ENCODE measurements around the gene POU6F2. TPM values are rescaled to one million over a fixed set of nuclear protein-coding genes. Genes with fewer than 3 reads are reported as not detected.

POU6F2 gene
- total RNA-seq, 1 experiment from 2014 or later, result 0.64 TPM

- intact Hi-C loops (cut with micrococcal nuclease; ENCODE audit: unreplicated experiment), result loop anchor here (10.0 kb wide), 1 partner anchor 222 kb away; no protein-coding TSS in a partner anchor
- CTCF ChIA-PET, result no interaction called here
- peaks cover 9% of the 10 kb centered on the region for H3K36me3 Mint-ChIP-seq (ENCODE audit: insufficient read depth, unreplicated experiment)
- DNase-seq, result no peak
- H3K4me3 Mint-ChIP-seq (ENCODE audit: low read depth, unreplicated experiment), result no peak overlapping the region
- TF ChIP-seq CTCF (IDR thresholded peaks at IDR 0.05; ENCODE audit: unreplicated experiment), result no peak
- no peaks in the 10 kb centered on the region for H3K27me3 Mint-ChIP-seq (ENCODE audit: unreplicated experiment)
- BruUV-seq (replicated peaks), result no TSS peak
- H3K9me3 Mint-ChIP-seq (ENCODE audit: low read depth, unreplicated experiment), result no peaks in the 10 kb centered on the region
- H3K4me1 Mint-ChIP-seq (ENCODE audit: low read depth, unreplicated experiment), result peaks cover 10% of the 10 kb centered on the region
- no peak overlapping the region for H3K27ac Mint-ChIP-seq (ENCODE audit: unreplicated experiment)
Measured at GRCh38 chr7:39132306-39132705, 154.6 kb downstream of the POU6F2 start.

GRCh38 chr7:39133088-39133487 is 155.4 kb downstream of the POU6F2 start:
- Mint-ChIP-seq H3K27me3 (ENCODE audit: unreplicated experiment) (no peaks in the 10 kb centered on the region), H3K4me1 (ENCODE audit: low read depth, unreplicated experiment) (peaks cover 10% of the 10 kb centered on the region), H3K9me3 (ENCODE audit: low read depth, unreplicated experiment) (no peaks in the 10 kb centered on the region), H3K4me3 (ENCODE audit: low read depth, unreplicated experiment) (no peak overlapping the region), H3K27ac (ENCODE audit: unreplicated experiment) (no peak overlapping the region), H3K36me3 (ENCODE audit: insufficient read depth, unreplicated experiment) (peaks cover 9% of the 10 kb centered on the region)
- no peak for DNase-seq
- no peak for TF ChIP-seq CTCF (IDR thresholded peaks at IDR 0.05; ENCODE audit: unreplicated experiment)
- CTCF ChIA-PET, result no interaction called here
- intact Hi-C loops (cut with micrococcal nuclease; ENCODE audit: unreplicated experiment), result loop anchor here (10.0 kb wide), 1 partner anchor 222 kb away; no protein-coding TSS in a partner anchor
- no TSS peak for BruUV-seq (replicated peaks)

DNA sequence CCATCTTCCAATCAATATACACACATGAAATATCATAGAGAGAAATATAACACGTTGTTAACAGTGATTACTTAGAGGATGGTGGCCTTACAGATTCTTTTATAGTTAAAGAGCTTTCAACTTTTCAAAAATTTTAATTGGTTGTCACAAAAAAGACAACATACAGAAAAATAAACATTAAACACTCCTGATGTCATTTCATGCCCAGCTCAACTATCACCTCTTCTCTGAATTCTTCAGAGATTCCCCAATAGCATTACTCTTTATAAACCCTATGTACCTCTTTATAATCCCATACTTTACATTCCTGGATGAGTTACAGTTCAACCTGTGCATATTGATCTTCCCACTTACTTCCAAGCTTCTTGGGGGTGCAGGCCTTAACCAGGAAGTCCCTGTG is 159.8 kb downstream of the POU6F2 start:
- H3K4me3 Mint-ChIP-seq (ENCODE audit: low read depth, unreplicated experiment), result no peak overlapping the region
- peaks cover 2% of the 10 kb centered on the region for H3K9me3 Mint-ChIP-seq (ENCODE audit: low read depth, unreplicated experiment)
- CTCF ChIA-PET, result no interaction called here
- no peak overlapping the region for H3K27ac Mint-ChIP-seq (ENCODE audit: unreplicated experiment)
- intact Hi-C loops (cut with micrococcal nuclease; ENCODE audit: unreplicated experiment), result loop anchor here (10.0 kb wide), 1 partner anchor 217 kb away; no protein-coding TSS in a partner anchor
- no peaks in the 10 kb centered on the region for H3K4me1 Mint-ChIP-seq (ENCODE audit: low read depth, unreplicated experiment)
- BruUV-seq (replicated peaks), result no TSS peak
- no peak for DNase-seq
- H3K27me3 Mint-ChIP-seq (ENCODE audit: unreplicated experiment), result no peaks in the 10 kb centered on the region
- TF ChIP-seq CTCF (IDR thresholded peaks at IDR 0.05; ENCODE audit: unreplicated experiment), result no peak
- no peaks in the 10 kb centered on the region for H3K36me3 Mint-ChIP-seq (ENCODE audit: insufficient read depth, unreplicated experiment)

DNA sequence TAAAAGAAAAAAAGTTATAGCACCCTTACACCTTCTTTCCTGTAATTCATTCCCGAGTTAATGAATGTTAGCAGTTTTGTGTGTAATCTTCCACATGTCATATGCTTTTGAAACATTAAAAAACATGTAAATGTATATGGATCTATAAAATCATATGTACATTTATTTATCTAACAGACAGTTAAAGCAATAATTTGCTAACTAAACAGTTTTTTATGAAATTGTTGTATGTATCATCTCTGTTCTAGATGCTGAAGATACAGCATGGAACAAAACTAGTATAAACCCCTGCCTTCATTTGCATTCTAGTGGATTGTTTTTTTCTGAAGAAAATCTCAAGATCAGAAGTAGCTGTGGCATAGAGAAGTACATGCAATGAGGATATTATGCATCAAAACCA is 165.0 kb downstream of the POU6F2 start:
- H3K9me3 Mint-ChIP-seq (ENCODE audit: low read depth, unreplicated experiment), result peaks cover 2% of the 10 kb centered on the region
- CTCF ChIA-PET, result no interaction called here
- no peak overlapping the region for H3K4me3 Mint-ChIP-seq (ENCODE audit: low read depth, unreplicated experiment)
- no peak for DNase-seq
- no peak for TF ChIP-seq CTCF (IDR thresholded peaks at IDR 0.05; ENCODE audit: unreplicated experiment)
- intact Hi-C loops (cut with micrococcal nuclease; ENCODE audit: unreplicated experiment), result no loop called here
- BruUV-seq (replicated peaks), result no TSS peak
- H3K27me3 Mint-ChIP-seq (ENCODE audit: unreplicated experiment), result no peaks in the 10 kb centered on the region
- H3K4me1 Mint-ChIP-seq (ENCODE audit: low read depth, unreplicated experiment), result no peaks in the 10 kb centered on the region
- no peak overlapping the region for H3K27ac Mint-ChIP-seq (ENCODE audit: unreplicated experiment)
- no peaks in the 10 kb centered on the region for H3K36me3 Mint-ChIP-seq (ENCODE audit: insufficient read depth, unreplicated experiment)
